SK-N-DZ (cell line): ENCODE results near the gene PC.

Source experiments
- DNase-seq: peaks from one replicate; pipeline ENCODE4 v3.0.0-alpha.2; 2015; ENCODE audit warnings: low spot score

The PC gene

GRCh38 chr11:66953081-66953833, 4.9 kb downstream of the PC start:
- no peak for DNase-seq

- peak; percentile 87 for DNase-seq
Measured at GRCh38 chr11:66951927-66952337, 6.3 kb downstream of the PC start.

GRCh38 chr11:66951135-66951534, 7.0 kb downstream of the PC start:
- no peak for DNase-seq

- peak; percentile 53 for DNase-seq
Measured at GRCh38 chr11:66950112-66950535, 8.1 kb downstream of the PC start.

GRCh38 chr11:66938582-66939135, 19.5 kb downstream of the PC start:
- no peak for DNase-seq

GRCh38 chr11:66937193-66937733, 20.9 kb downstream of the PC start:
- DNase-seq, result no peak

- DNase-seq, result no peak
Measured at GRCh38 chr11:66936311-66936711, 21.9 kb downstream of the PC start.

GRCh38 chr11:66934950-66935779, 23.0 kb downstream of the PC start:
- DNase-seq, result no peak

- DNase-seq, result no peak
Measured at GRCh38 chr11:66933531-66933930, 24.7 kb downstream of the PC start.

- DNase-seq, result peak; percentile 58
Measured at GRCh38 chr11:66932543-66932942, 25.6 kb downstream of the PC start.

GRCh38 chr11:66929753-66930152, 28.4 kb downstream of the PC start:
- no peak for DNase-seq

GRCh38 chr11:66924272-66924671, 33.9 kb downstream of the PC start:
- DNase-seq, result no peak

GRCh38 chr11:66922551-66922950, 35.6 kb downstream of the PC start:
- no peak for DNase-seq

GRCh38 chr11:66920978-66921784, 37.0 kb downstream of the PC start:
- DNase-seq, result no peak

GRCh38 chr11:66919923-66920322, 38.3 kb downstream of the PC start:
- no peak for DNase-seq

GRCh38 chr11:66918741-66919140, 39.4 kb downstream of the PC start:
- no peak for DNase-seq

- no peak for DNase-seq
Measured at GRCh38 chr11:66915866-66916265, 42.3 kb downstream of the PC start.

- DNase-seq, result no peak
Measured at GRCh38 chr11:66915046-66915832, 42.9 kb downstream of the PC start.

GRCh38 chr11:66914505-66914904, 43.7 kb downstream of the PC start:
- DNase-seq, result no peak

- DNase-seq, result no peak
Measured at GRCh38 chr11:66912911-66913310, 45.3 kb downstream of the PC start.

GRCh38 chr11:66912361-66912760, 45.8 kb downstream of the PC start:
- DNase-seq, result no peak
